MCF 10A (cell line): ENCODE data around the gene TRPC4AP. TPM values are rescaled to one million over a fixed set of nuclear protein-coding genes. Genes with fewer than 3 reads are reported as not detected.

Experiments used
- BruUV-seq: library from RNA; stranded (reverse); fragments of 400-500 nt; replicated peaks from 2 replicates; lab custom pipeline; 2021; lab: Mats Ljungman, UMichigan
- CTCF ChIA-PET: fragments of 300-600 bp; sonication (Branson Sonifier 250); formaldehyde crosslinking; extraction: SDS; loops from one replicate; lab custom pipeline; 2021; ENCODE audit warnings: antibody characterized with exemption, inconsistent platforms; lab: Yijun Ruan, JAX
- POLR2A ChIA-PET: fragments of 300-600, 350-650 bp; sonication (Branson Sonifier 250); formaldehyde crosslinking; extraction: SDS; loops from one replicate; lab custom pipeline; 2020; ENCODE audit warnings: antibody characterized with exemption, inconsistent platforms; lab: Yijun Ruan, JAX
- DNase-seq: peaks from one replicate; pipeline ENCODE4 v3.0.0-alpha.2; 2018; ENCODE audit not compliant: unreplicated experiment
- H3K27ac Mint-ChIP-seq: one replicate; pipeline ENCODE4 v1.8.0; 2022; ENCODE audit warnings: mild to moderate bottlenecking, low read depth, mixed read lengths; ENCODE audit not compliant: unreplicated experiment
- H3K27me3 Mint-ChIP-seq: one replicate; pipeline ENCODE4 v1.8.0; 2022; ENCODE audit warnings: mixed read lengths; ENCODE audit not compliant: insufficient read depth, unreplicated experiment
- H3K36me3 Mint-ChIP-seq: one replicate; pipeline ENCODE4 v1.8.0; 2022; ENCODE audit warnings: mild to moderate bottlenecking, moderate library complexity, mixed read lengths; ENCODE audit not compliant: insufficient read depth, unreplicated experiment
- H3K4me1 Mint-ChIP-seq: one replicate; pipeline ENCODE4 v1.8.0; 2022; ENCODE audit warnings: mixed read lengths; ENCODE audit not compliant: insufficient read depth, unreplicated experiment
- H3K4me3 Mint-ChIP-seq: one replicate; pipeline ENCODE4 v1.8.0; 2022; ENCODE audit warnings: mild to moderate bottlenecking, moderate library complexity, mixed read lengths; ENCODE audit not compliant: unreplicated experiment
- H3K9me3 Mint-ChIP-seq: one replicate; pipeline ENCODE4 v1.8.0; 2022; ENCODE audit warnings: mixed read lengths; ENCODE audit not compliant: unreplicated experiment
- CTCF ChIP-seq: fragments of 200-600 bp; IDR thresholded peaks from one replicate; pipeline ENCODE4 v1.8.0; 2022; ENCODE audit warnings: antibody characterized with exemption, mild to moderate bottlenecking; ENCODE audit not compliant: unreplicated experiment
- intact Hi-C: fragments of 100-400 bp; cut with micrococcal nuclease; formaldehyde crosslinking; loops from 2 replicates; pipeline ENCODE4 v1.14.1; 2022
- total RNA-seq: library from RNA; stranded (reverse); gene quantifications from 2 replicates; pipeline ENCODE4 v1.2.3, GENCODE V29; 2022

The TRPC4AP gene
- total RNA-seq, 1 experiment from 2014 or later = 51.8 TPM

DNA sequence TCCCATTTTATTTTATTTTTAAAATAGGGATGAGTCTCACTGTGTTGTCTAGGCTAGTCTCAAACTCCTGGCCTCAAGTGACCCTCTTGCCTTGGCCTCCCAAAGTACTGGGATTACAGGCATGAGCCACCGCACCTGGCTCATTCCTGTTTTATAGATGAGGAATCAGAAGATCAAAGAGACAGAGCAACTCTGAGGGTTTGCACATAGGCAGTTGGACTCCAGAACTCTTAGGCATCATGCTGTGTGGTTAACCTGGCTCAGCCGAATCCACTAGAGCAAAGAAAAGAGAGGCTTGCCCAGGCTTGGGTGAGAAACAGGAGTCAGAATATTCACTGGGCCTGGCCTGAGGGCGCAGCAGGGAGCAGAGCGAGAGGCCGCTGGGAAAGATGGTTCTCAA lies 127.6 kb downstream of the TRPC4AP start:
- Mint-ChIP-seq H3K4me3 (no peak overlapping the region), H3K36me3 (no peaks in the 10 kb centered on the region), H3K9me3 (no peaks in the 10 kb centered on the region), H3K27ac (no peak overlapping the region), H3K27me3 (no peaks in the 10 kb centered on the region), H3K4me1 (no peaks in the 10 kb centered on the region)
- no TSS peak for BruUV-seq
- no peak for DNase-seq
- intact Hi-C loops = no loop called here
- CTCF ChIA-PET = no interaction called here
- POLR2A ChIA-PET = no interaction called here
- no peak for TF ChIP-seq CTCF

- no peak for TF ChIP-seq CTCF
- no TSS peak for BruUV-seq
- H3K27me3 Mint-ChIP-seq = no peaks in the 10 kb centered on the region
- no peak overlapping the region for H3K27ac Mint-ChIP-seq
- no peak overlapping the region for H3K4me3 Mint-ChIP-seq
- intact Hi-C loops = no loop called here
- no peaks in the 10 kb centered on the region for H3K36me3 Mint-ChIP-seq
- no peaks in the 10 kb centered on the region for H3K4me1 Mint-ChIP-seq
- CTCF ChIA-PET = interaction anchor here (0.8 to 3.1 kb wide), 2 partner anchors 70 to 89 kb away, joined by 5 to 33 read pairs; partner anchors contain the start of gene ACSS2
- no peaks in the 10 kb centered on the region for H3K9me3 Mint-ChIP-seq
- POLR2A ChIA-PET = interaction anchor here (0.8 to 1.3 kb wide), 2 partner anchors 9 to 88 kb away, joined by 3 to 4 read pairs; partner anchors contain the start of genes ACSS2, GSS and MYH7B
- DNase-seq = no peak
These were observed 128.1 kb downstream of the TRPC4AP start for GRCh38 chr20:34964486-34964885.

DNA sequence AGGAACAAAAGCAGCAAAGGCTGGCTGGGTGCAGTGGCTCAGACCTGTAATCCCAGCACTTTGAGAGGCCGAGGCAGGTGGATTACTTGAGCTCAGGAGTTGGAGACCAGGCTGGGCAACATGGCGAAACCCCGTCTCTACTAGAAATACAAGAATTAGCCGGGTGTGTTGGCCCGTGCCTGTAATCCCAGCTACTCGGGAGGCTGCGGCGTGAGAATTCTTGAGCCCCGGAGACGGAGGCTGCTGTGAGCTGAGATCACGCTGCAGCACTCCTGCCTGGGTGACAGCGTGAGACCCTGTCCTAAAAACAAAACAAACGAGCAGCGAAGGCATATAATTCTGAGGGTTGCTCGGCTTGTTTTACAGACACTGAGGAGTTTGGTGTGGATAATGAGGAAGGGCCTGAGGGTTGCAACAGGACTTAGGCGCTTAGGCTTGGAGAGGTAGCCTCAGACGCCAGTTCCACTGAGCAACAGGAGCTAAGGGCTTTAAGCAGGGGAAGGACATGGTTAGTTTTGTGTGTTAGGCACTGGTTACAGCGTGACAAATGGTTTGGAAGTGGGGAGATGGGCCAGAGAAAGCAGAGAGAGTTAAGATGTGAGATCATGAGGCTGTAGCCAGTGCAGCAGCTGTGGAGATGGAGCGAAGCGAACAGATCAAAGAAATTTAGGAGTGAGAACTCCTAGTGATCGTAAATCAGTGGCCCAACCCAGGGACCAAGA lies 135.7 kb downstream of the TRPC4AP start:
- no peak for DNase-seq
- TF ChIP-seq CTCF = no peak
- intact Hi-C loops = loop anchor here (5.0 kb wide), 1 partner anchor 125 kb away; no protein-coding TSS in a partner anchor
- H3K36me3 Mint-ChIP-seq = peaks cover 1% of the 10 kb centered on the region
- H3K27ac Mint-ChIP-seq = no peak overlapping the region
- ChIA-PET CTCF (interaction anchor here (0.5 to 13.1 kb wide), 10 partner anchors 13 to 313 kb away, joined by 3 to 279 read pairs (median 3); partner anchors contain the start of genes ACSS2 and GGT7), POLR2A (interaction anchor here (1.1 to 6.3 kb wide), 9 partner anchors 28 to 191 kb away, joined by 3 to 116 read pairs (median 7); partner anchors contain the start of genes ACSS2, EDEM2 and GGT7)
- no peak overlapping the region for H3K4me3 Mint-ChIP-seq
- no peaks in the 10 kb centered on the region for H3K27me3 Mint-ChIP-seq
- H3K9me3 Mint-ChIP-seq = no peaks in the 10 kb centered on the region
- peaks cover 21% of the 10 kb centered on the region for H3K4me1 Mint-ChIP-seq
- BruUV-seq = no TSS peak

- POLR2A ChIA-PET = interaction anchor here (0.6 to 6.3 kb wide), 22 partner anchors 8 to 308 kb away, joined by 3 to 116 read pairs (median 4); partner anchors contain the start of genes ACSS2, EDEM2, GGT7 and NCOA6
- peaks cover 7% of the 10 kb centered on the region for H3K36me3 Mint-ChIP-seq
- CTCF ChIA-PET = interaction anchor here (0.5 to 13.1 kb wide), 22 partner anchors 10 to 1002 kb away, joined by 3 to 279 read pairs (median 4); partner anchors contain the start of genes ACSS2 and GGT7
- intact Hi-C loops = loop anchor here (5.0 kb wide), 1 partner anchor 124 kb away; no protein-coding TSS in a partner anchor
- peak overlapping the region; percentile 95 for H3K4me3 Mint-ChIP-seq
- peaks cover 21% of the 10 kb centered on the region for H3K4me1 Mint-ChIP-seq
- BruUV-seq = no TSS peak
- H3K27me3 Mint-ChIP-seq = no peaks in the 10 kb centered on the region
- DNase-seq = no peak
- no peak for TF ChIP-seq CTCF
- peak overlapping the region; percentile 97 for H3K27ac Mint-ChIP-seq
- no peaks in the 10 kb centered on the region for H3K9me3 Mint-ChIP-seq
These were observed 136.6 kb downstream of the TRPC4AP start for GRCh38 chr20:34956041-34956458.
